CD4-positive, alpha-beta T cell treated with Interleukin-4 for 1 hour (primary cell): Measurements from ENCODE around the gene BAAT.

Source experiments
- DNase-seq, 2 donors: peaks; one replicate each; pipeline ENCODE4 v3.0.0-alpha.2; 2020 to 2022

The BAAT gene

DNA sequence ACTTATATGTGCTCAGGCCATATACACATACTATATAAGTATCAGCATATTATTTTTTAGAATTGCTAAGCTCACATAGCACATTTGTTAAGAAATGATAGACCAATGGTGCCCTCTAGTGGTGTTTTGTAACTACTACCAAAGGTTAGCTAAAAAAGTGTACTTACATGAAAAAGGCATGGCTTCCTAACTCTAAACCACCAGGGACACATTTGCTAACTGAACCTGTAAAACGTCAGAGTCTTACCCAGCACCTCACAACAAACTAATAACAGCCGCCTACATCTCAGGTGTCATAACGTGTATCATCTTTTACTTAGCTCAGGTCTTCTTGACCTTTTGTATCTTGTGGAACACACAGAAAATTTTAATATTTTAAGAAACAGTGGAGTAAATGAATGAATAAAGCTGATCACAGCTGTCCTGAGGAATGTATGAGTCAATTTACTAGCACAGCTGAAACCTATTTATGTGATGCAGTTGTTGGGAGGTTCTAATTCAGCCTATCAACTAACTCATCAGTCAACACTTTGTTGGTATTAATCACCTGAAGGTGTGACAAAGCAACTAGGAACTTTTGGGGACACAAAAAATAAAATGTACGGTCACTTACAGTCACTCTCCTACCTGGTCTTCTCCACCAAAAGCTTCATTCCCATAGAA, 72.9 kb downstream of the BAAT start:
- peak in 1 of 2 donors; percentile 67 for DNase-seq

DNA sequence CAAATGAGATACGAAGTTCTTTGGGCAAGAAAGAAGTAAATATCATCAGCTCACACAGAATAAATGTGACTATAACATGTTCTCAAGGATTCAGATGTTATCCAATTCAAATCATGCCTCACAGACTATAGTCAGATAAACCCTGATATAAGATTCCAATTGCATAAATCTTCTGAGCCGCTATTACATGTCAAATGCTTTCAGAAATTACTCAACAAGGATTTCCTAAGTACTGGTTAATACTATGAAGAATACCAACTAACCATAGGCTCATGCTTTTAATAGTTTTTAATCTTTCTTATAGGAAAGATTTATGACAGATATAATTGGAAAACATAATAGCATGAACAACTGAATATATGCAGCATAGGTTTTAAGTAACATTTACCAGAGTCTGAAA, 73.6 kb downstream of the BAAT start:
- no peak for DNase-seq
